ENCODE data around the gene C1QTNF8.

Gene C1QTNF8

DNA sequence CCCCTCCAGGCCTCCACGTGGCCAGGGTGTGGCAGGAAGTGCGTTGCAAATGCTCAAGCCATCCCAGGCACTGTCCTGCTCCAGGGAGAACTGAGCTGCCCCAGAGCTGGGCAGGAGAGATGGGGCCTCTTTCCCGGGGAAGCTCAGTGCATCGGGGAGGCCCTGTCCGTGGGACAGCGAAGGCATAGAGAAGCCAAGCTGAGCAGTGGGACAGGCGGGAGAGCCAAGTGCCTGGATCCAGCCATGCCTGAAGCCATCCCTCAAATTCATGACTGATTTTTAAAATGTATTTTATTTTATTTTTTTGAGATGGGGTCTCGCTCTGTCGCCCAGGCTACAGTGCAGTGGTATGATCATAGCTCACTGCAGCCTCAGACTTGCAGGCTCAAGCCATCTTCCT is 48.9 kb downstream of the C1QTNF8 start:
- H3K27ac ChIP-seq, result no peak overlapping the region
- TF ChIP-seq, protein P1, sequence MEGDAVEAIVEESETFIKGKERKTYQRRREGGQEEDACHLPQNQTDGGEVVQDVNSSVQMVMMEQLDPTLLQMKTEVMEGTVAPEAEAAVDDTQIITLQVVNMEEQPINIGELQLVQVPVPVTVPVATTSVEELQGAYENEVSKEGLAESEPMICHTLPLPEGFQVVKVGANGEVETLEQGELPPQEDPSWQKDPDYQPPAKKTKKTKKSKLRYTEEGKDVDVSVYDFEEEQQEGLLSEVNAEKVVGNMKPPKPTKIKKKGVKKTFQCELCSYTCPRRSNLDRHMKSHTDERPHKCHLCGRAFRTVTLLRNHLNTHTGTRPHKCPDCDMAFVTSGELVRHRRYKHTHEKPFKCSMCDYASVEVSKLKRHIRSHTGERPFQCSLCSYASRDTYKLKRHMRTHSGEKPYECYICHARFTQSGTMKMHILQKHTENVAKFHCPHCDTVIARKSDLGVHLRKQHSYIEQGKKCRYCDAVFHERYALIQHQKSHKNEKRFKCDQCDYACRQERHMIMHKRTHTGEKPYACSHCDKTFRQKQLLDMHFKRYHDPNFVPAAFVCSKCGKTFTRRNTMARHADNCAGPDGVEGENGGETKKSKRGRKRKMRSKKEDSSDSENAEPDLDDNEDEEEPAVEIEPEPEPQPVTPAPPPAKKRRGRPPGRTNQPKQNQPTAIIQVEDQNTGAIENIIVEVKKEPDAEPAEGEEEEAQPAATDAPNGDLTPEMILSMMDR (conservative IDR thresholded peaks at IDR 0.05), result no peak

DNA sequence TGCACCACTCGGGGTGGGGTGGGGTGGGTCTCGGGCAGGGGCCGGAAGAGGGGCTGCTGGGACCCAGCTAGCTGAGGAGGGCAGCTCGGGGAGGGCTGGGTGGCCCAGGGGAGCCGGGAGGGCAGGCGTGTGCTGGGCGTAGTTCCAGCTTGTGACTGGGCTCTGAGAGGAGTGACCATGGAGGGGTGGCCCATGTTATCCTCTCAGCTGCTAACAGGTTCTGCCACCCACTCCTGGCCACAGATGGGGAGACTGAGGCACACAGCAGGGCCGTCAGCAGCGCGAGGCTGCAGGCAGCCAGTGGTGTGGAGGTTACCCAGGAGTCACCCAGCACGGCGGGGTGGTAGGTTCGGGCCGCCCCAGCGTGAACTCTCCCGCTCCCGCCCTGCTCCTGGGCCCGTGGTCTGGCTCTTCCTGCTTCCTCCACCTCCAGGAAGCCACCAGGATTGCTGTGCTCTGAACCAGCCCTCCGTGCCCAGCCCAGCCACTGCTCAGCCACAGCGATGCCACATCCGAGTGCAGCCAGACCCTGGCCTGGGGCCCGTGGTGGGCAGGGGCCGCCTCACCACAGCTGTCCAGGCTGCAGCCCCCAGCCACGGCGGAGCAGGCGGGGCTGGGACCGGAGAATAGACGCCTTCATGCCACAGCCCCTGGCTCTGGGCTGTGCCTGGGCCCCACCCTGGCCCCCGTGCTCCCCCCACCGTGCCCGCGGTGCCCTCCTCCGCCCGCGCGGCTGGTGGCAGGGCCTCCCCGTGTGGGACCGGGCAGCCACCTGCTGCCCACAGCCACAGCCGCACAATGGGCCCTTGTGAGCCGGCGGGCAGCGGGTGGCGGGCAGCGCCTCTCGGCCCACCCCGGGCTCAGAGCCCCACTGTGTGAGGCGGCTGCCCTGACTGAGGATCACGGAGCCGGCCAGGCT is 49.8 kb downstream of the C1QTNF8 start:
- H3K27ac ChIP-seq, result no peak overlapping the region
- TF ChIP-seq, protein P1 (conservative IDR thresholded peaks at IDR 0.05), result no peak

DNA sequence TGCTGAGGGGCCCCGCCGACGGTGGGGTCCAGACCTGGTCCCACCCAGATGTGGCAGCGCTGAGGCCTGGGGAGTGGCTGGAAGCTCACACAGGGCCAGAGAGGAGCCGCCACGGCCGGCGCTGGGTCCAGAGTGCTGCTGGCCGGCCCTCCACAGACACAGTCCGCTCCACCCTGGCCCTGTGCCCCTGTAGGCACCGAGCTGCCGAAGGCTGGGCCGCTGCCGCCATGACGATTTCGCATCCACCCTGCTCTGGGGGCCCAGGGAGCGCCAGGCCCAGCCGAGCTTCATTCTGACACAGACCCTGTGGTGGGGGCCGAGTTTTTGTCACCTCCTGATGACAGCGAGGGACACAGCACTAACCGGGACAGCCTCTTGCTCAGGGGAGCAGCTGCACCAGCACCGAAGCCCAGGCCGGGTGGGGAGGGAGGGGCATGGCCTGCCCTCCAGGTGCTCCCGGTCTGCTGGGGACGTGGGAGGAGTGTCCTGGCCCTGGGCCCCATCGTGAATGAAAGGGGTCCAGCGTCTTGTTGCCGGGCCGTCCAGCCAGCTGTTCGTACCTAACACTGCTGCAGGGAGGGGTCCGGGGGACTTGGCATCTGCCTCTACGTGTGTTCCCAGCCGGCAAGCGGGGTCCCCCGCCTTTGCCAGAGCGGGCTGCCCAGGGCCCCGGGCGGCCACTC is 50.6 kb downstream of the C1QTNF8 start:
- H3K27ac ChIP-seq, result no peak overlapping the region
- TF ChIP-seq, protein P1 (conservative IDR thresholded peaks at IDR 0.05), result no peak

DNA sequence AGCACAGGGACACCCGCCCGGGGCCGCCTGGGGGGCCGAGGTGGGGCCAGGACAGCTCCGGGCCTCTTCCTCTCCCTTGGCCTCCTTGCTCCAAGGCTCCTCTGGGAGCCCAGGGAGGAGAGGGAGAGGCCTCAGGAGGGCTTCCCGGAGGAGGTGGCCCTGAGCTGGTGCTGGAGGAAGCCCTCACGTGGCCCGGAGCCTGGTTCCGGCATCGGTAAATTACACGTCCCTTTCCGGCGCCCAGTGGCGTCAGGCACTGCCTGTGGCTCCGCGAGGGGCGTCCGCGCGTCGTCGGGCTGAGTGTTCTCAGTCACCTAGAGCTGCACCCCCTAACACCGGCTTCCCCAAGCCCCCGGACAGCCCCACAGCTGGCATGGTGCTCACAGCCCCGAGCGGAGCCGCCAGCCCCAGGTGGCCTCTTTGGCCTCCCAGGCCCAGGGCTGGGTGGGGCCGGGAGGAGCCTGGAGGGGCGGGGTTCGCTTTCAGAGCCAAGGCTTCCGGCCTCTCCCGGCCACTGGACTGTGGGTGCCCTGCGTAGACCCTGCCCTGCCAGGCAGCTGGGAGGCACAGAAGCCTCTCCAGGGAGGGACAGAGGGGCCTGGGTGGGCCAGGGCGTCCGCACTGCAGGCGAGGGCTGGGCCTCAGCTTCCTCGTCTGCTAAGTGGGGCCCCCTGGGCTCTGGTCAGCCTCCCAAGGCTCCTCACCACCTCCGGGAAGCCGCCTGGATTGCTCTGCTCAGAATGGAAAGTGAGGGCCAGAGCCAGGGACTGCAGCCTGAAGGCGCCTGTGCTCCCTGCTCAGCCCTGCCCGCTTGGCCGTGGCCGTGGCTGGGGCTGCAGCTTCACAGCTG is 51.4 kb downstream of the C1QTNF8 start:
- no peak overlapping the region for H3K27ac ChIP-seq
- TF ChIP-seq, protein P1 (conservative IDR thresholded peaks at IDR 0.05), result no peak

DNA sequence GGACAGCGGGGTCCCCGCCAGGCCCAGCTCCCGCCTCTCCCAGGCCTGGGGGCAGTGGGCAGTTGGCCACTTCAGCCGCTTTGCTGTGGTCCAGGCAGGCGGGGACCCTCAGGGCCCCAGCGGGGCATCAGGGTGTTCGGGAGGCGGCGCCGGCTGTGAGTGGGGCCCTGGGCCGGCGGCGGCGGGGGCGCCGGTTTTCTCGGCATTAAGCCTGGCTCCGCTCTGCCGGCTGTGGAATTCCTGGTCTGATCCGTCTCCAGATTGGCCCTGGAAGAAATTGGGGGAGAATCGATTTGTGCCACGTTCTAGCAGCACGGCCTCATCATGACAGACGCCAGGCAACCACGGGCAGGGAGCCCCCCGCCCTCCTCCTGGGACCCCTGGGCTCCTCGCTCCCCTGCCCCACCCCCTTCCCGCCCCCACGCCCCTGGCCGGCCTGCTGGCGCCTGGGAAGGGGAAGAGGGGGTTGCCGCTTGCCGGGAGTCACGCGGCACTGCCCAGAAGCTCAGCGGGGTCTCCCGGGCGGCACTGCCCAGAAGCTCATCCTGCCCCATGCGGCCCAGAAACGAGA is 52.1 kb downstream of the C1QTNF8 start:
- TF ChIP-seq, protein P1 (conservative IDR thresholded peaks at IDR 0.05), result no peak
- no peak overlapping the region for H3K27ac ChIP-seq

DNA sequence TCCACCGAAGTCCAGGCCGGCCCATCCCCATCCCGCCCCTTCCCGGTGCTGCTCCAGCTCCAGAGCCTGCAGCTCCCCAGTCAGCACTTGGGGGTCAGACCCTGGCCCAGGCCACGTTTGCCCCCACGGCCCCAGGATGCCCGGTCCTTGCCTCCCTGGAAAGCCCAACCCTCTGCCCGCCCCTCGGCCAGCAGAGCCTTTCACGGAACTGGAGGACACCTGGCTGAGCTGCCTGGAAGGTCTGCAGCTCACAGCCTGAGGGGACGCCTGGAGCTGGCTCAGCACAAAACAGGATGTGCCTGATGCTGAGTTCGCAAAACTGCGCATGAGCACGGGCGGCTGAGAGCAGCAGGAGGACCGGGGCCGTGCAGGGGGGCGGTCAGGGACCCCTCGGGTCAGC is 53.2 kb downstream of the C1QTNF8 start:
- H3K27ac ChIP-seq, result no peak overlapping the region
- TF ChIP-seq, protein P1 (conservative IDR thresholded peaks at IDR 0.05), result no peak

All from VCaP (cell line).